ENCODE data around the gene ING3. TPM values are rescaled to one million over a fixed set of nuclear protein-coding genes. Genes with fewer than 3 reads are reported as not detected.

Gene ING3
- total RNA-seq, 1 experiment from 2014 or later: 9.6 TPM

DNA sequence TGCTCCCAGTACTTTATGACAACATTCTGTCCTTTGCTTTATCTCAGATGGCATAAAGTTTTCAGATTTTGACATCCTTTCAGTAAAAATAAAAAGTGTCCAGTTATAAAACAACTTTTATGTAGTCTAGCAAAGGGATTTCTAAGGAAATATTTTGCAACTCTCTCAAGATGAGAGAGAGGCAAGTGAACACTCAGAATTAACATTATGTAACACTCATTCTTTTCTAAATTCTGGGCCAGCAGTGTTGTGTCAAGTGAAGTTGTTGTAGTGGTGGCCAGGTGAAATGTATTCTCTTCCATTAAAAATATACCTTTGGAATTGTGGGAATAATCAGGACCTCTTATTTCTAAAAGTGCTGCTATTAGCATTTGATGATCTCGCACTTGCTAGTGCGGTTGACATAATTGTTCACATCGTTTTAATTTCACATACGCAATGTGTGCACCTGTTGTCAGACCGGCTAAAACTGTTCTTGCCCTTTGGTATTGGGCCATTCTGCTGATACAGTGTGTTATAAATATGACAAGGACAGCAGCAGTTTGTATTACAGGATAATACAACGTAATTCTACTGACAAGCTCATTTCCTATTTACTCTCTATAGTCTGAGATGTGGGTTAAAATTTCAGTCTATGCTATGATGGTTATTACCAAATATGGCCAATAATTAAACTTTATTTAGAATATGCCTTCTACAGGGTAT, 61.7 kb downstream of the ING3 start:
- H3K27ac Mint-ChIP-seq (ENCODE audit: unreplicated experiment): no peak overlapping the region
- H3K27me3 Mint-ChIP-seq (ENCODE audit: unreplicated experiment): no peaks in the 10 kb centered on the region
- TF ChIP-seq, protein P1, sequence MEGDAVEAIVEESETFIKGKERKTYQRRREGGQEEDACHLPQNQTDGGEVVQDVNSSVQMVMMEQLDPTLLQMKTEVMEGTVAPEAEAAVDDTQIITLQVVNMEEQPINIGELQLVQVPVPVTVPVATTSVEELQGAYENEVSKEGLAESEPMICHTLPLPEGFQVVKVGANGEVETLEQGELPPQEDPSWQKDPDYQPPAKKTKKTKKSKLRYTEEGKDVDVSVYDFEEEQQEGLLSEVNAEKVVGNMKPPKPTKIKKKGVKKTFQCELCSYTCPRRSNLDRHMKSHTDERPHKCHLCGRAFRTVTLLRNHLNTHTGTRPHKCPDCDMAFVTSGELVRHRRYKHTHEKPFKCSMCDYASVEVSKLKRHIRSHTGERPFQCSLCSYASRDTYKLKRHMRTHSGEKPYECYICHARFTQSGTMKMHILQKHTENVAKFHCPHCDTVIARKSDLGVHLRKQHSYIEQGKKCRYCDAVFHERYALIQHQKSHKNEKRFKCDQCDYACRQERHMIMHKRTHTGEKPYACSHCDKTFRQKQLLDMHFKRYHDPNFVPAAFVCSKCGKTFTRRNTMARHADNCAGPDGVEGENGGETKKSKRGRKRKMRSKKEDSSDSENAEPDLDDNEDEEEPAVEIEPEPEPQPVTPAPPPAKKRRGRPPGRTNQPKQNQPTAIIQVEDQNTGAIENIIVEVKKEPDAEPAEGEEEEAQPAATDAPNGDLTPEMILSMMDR (IDR thresholded peaks at IDR 0.05; ENCODE audit: unreplicated experiment): no peak
- CTCF ChIA-PET: no interaction called here
- no peak overlapping the region for H3K4me3 Mint-ChIP-seq (ENCODE audit: low read depth, unreplicated experiment)
- DNase-seq: no peak
- H3K4me1 Mint-ChIP-seq (ENCODE audit: low read depth, unreplicated experiment): no peaks in the 10 kb centered on the region
- intact Hi-C loops (cut with micrococcal nuclease; ENCODE audit: unreplicated experiment): no loop called here
- no peaks in the 10 kb centered on the region for H3K9me3 Mint-ChIP-seq (ENCODE audit: low read depth, unreplicated experiment)
- no TSS peak for BruUV-seq (replicated peaks)
- no peaks in the 10 kb centered on the region for H3K36me3 Mint-ChIP-seq (ENCODE audit: insufficient read depth, unreplicated experiment)

DNA sequence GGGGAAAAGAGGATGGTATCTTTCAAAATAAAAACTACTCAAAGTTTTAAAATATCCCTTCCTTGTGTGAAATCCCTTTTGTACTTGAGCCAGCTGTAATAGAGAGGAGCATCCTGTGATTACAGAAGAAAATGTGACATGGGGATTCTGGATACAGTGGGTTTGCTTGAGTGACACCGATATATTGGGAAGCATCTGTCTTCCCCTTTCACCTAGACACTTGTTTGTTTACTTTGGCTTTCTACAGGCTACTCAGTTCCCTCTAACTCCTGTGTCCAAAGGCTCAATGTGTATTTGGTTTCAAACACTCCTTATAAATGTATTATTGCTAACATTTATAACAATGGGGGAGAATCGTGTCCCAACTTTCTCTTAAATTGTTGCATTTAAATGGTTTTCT, 62.3 kb downstream of the ING3 start:
- no TSS peak for BruUV-seq (replicated peaks)
- no peaks in the 10 kb centered on the region for H3K9me3 Mint-ChIP-seq (ENCODE audit: low read depth, unreplicated experiment)

DNA sequence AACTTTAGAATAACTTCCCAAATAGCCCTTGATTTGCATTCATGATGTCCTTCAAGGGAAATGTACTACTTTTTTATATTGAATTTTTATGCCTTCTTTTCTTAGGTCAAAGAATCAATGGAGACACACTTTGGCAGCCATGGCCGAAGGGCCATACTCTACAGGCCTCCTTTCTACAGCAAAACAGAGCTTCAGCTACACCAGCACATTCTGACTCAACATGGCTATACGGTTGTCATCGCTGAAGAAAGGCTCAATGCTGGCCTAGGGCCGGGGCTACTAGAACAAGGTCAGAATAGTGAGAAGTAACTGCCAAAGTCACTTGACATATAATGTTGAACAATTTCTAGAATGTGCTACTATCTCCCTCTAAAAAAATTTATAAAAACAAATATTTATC, 65.0 kb downstream of the ING3 start:
- H3K4me3 Mint-ChIP-seq (ENCODE audit: low read depth, unreplicated experiment): no peak overlapping the region
- TF ChIP-seq, protein P1 (IDR thresholded peaks at IDR 0.05; ENCODE audit: unreplicated experiment): no peak
- H3K27ac Mint-ChIP-seq (ENCODE audit: unreplicated experiment): no peak overlapping the region
- no peaks in the 10 kb centered on the region for H3K36me3 Mint-ChIP-seq (ENCODE audit: insufficient read depth, unreplicated experiment)
- intact Hi-C loops (cut with micrococcal nuclease; ENCODE audit: unreplicated experiment): no loop called here
- peaks cover 2% of the 10 kb centered on the region for H3K4me1 Mint-ChIP-seq (ENCODE audit: low read depth, unreplicated experiment)
- no peak for DNase-seq
- no peaks in the 10 kb centered on the region for H3K9me3 Mint-ChIP-seq (ENCODE audit: low read depth, unreplicated experiment)
- H3K27me3 Mint-ChIP-seq (ENCODE audit: unreplicated experiment): no peaks in the 10 kb centered on the region
- BruUV-seq (replicated peaks): no TSS peak
- CTCF ChIA-PET: no interaction called here

More for the DNA sequence above, 62.3 kb downstream of the ING3 start:
- CTCF ChIA-PET: no interaction called here
- Mint-ChIP-seq H3K27me3 (ENCODE audit: unreplicated experiment) (no peaks in the 10 kb centered on the region), H3K4me1 (ENCODE audit: low read depth, unreplicated experiment) (no peaks in the 10 kb centered on the region), H3K4me3 (ENCODE audit: low read depth, unreplicated experiment) (no peak overlapping the region), H3K36me3 (ENCODE audit: insufficient read depth, unreplicated experiment) (no peaks in the 10 kb centered on the region), H3K27ac (ENCODE audit: unreplicated experiment) (no peak overlapping the region)
- DNase-seq: no peak
- intact Hi-C loops (cut with micrococcal nuclease; ENCODE audit: unreplicated experiment): no loop called here
- TF ChIP-seq, protein P1 (IDR thresholded peaks at IDR 0.05; ENCODE audit: unreplicated experiment): no peak

DNA sequence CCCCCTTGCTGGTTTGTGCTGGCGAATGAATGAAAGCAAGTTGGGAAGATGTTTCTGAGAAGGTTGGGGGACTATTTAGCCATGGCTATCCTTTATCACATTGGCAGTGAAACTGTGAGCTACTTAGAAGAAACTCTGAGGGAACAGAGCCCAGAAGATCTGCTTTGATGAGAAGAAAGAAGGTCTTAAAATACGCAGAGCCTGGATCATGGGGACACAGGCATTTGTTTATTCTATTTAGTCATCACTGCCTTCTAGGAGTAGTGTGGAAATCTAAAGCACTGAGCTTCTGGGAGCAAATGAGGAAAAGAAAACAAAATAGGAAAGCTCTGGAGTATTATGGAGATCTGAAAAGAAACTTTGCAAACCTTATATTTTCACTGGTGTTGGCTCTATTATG, 66.4 kb downstream of the ING3 start:
- no peak for DNase-seq
- H3K36me3 Mint-ChIP-seq (ENCODE audit: insufficient read depth, unreplicated experiment): no peaks in the 10 kb centered on the region
- intact Hi-C loops (cut with micrococcal nuclease; ENCODE audit: unreplicated experiment): no loop called here
- no peak overlapping the region for H3K27ac Mint-ChIP-seq (ENCODE audit: unreplicated experiment)
- no peak overlapping the region for H3K4me3 Mint-ChIP-seq (ENCODE audit: low read depth, unreplicated experiment)
- CTCF ChIA-PET: no interaction called here
- H3K4me1 Mint-ChIP-seq (ENCODE audit: low read depth, unreplicated experiment): peaks cover 16% of the 10 kb centered on the region
- TF ChIP-seq, protein P1 (IDR thresholded peaks at IDR 0.05; ENCODE audit: unreplicated experiment): no peak
- BruUV-seq (replicated peaks): no TSS peak
- H3K9me3 Mint-ChIP-seq (ENCODE audit: low read depth, unreplicated experiment): no peaks in the 10 kb centered on the region
- no peaks in the 10 kb centered on the region for H3K27me3 Mint-ChIP-seq (ENCODE audit: unreplicated experiment)
